ENCODE measurements around the gene TAP1. TPM values are rescaled to one million over a fixed set of nuclear protein-coding genes. Genes with fewer than 3 reads are reported as not detected.

Gene TAP1
- total RNA-seq, 1 experiment from 2014 or later: 74.7 TPM

DNA sequence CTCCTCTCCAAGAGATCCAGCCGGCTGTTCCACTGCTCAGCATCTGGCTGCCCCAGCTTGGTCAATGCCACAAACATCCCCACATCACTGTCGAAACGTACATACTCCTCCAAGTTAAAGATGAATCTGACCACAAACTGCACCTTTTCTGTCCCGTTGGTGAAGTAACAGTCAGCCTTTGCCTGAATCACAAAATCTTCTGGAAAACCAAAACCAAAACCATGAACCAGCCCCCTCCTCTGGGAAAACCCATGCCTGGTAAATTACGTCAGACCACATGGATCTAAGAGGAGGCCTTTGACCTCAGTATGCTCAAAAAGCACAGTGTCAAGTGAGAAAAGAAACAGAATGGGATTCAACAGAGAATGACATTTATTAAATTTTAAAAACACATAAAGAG lies 38.4 kb downstream of the TAP1 start:
- no peaks in the 10 kb centered on the region for H3K4me1 ChIP-seq (ENCODE audit: control insufficient read depth, insufficient read depth, low read length)
- intact Hi-C loops (cut with micrococcal nuclease; ENCODE audit: unreplicated experiment): no loop called here
- no peak overlapping the region for H3K27ac ChIP-seq (ENCODE audit: low read length)
- BruUV-seq (replicated peaks): no TSS peak
- ATAC-seq: no peak
- H3K27me3 ChIP-seq (ENCODE audit: control insufficient read depth, insufficient read depth, low read length): peaks cover 2% of the 10 kb centered on the region; the same call in 1 of the 2 replicates
- DNase-seq (ENCODE audit: low read depth, low spot score): no peak
- H3K4me3 ChIP-seq (ENCODE audit: low read depth in 2 of 2, low read length in 2 of 2): no peak overlapping the region
- TF ChIP-seq SIN3A (IDR thresholded peaks at IDR 0.05; ENCODE audit: borderline replicate concordance, insufficient read depth, low read depth, low read length) (no peak), POLR2AphosphoS5 (IDR thresholded peaks at IDR 0.05; ENCODE audit: low read depth, low read length) (no peak), TCF7L2 (IDR thresholded peaks at IDR 0.05; ENCODE audit: low read depth, low read length) (no peak), CTCF (IDR thresholded peaks at IDR 0.05) (no peak)
- TF ChIP-seq, protein P1, sequence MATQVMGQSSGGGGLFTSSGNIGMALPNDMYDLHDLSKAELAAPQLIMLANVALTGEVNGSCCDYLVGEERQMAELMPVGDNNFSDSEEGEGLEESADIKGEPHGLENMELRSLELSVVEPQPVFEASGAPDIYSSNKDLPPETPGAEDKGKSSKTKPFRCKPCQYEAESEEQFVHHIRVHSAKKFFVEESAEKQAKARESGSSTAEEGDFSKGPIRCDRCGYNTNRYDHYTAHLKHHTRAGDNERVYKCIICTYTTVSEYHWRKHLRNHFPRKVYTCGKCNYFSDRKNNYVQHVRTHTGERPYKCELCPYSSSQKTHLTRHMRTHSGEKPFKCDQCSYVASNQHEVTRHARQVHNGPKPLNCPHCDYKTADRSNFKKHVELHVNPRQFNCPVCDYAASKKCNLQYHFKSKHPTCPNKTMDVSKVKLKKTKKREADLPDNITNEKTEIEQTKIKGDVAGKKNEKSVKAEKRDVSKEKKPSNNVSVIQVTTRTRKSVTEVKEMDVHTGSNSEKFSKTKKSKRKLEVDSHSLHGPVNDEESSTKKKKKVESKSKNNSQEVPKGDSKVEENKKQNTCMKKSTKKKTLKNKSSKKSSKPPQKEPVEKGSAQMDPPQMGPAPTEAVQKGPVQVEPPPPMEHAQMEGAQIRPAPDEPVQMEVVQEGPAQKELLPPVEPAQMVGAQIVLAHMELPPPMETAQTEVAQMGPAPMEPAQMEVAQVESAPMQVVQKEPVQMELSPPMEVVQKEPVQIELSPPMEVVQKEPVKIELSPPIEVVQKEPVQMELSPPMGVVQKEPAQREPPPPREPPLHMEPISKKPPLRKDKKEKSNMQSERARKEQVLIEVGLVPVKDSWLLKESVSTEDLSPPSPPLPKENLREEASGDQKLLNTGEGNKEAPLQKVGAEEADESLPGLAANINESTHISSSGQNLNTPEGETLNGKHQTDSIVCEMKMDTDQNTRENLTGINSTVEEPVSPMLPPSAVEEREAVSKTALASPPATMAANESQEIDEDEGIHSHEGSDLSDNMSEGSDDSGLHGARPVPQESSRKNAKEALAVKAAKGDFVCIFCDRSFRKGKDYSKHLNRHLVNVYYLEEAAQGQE (IDR thresholded peaks at IDR 0.05; ENCODE audit: insufficient read depth in 1 of 2, low read depth in 2 of 2, low read length in 1 of 2): no peak
- H3K9me3 ChIP-seq (ENCODE audit: control insufficient read depth, insufficient read depth, low read depth, low read length): no peaks in the 10 kb centered on the region
- in situ Hi-C loops (cut with HindIII; ENCODE audit: low pct_unique_long_range_greater_than_20kb, low sequenced_read_pairs): no loop called here
- ChIA-PET CTCF (no interaction called here), POLR2A (no interaction called here)
- no peaks in the 10 kb centered on the region for H3K36me3 ChIP-seq (ENCODE audit: control insufficient read depth, insufficient read depth, low read length)

GRCh38 chr6:32814145-32814544 lies 39.4 kb downstream of the TAP1 start:
- DNase-seq (ENCODE audit: low read depth, low spot score) (no peak), ATAC-seq (no peak)
- in situ Hi-C loops (cut with HindIII; ENCODE audit: low pct_unique_long_range_greater_than_20kb, low sequenced_read_pairs) (no loop called here), intact Hi-C loops (cut with micrococcal nuclease; ENCODE audit: unreplicated experiment) (no loop called here)
- no peak overlapping the region for H3K4me3 ChIP-seq (ENCODE audit: low read depth in 2 of 2, low read length in 2 of 2)
- no peak overlapping the region for H3K27ac ChIP-seq (ENCODE audit: low read length)
- POLR2A ChIA-PET: no interaction called here
- CTCF ChIA-PET: no interaction called here
- no peaks in the 10 kb centered on the region for H3K36me3 ChIP-seq (ENCODE audit: control insufficient read depth, insufficient read depth, low read length)
- H3K27me3 ChIP-seq (ENCODE audit: control insufficient read depth, insufficient read depth, low read length): peaks cover 2% of the 10 kb centered on the region; the same call in 1 of the 2 replicates
- BruUV-seq (replicated peaks): no TSS peak
- no peaks in the 10 kb centered on the region for H3K9me3 ChIP-seq (ENCODE audit: control insufficient read depth, insufficient read depth, low read depth, low read length)
- no peak for TF ChIP-seq POLR2AphosphoS5 (IDR thresholded peaks at IDR 0.05; ENCODE audit: low read depth, low read length)
- no peaks in the 10 kb centered on the region for H3K4me1 ChIP-seq (ENCODE audit: control insufficient read depth, insufficient read depth, low read length)

GRCh38 chr6:32809171-32809570 lies 44.3 kb downstream of the TAP1 start:
- no TSS peak for BruUV-seq (replicated peaks)
- intact Hi-C loops (cut with micrococcal nuclease; ENCODE audit: unreplicated experiment): no loop called here
- TF ChIP-seq POLR2AphosphoS5 (IDR thresholded peaks at IDR 0.05; ENCODE audit: low read depth, low read length): no peak
- TF ChIP-seq TCF7L2 (IDR thresholded peaks at IDR 0.05; ENCODE audit: low read depth, low read length): no peak
- TF ChIP-seq SIN3A (IDR thresholded peaks at IDR 0.05; ENCODE audit: borderline replicate concordance, insufficient read depth, low read depth, low read length): no peak
- TF ChIP-seq, protein P1 (IDR thresholded peaks at IDR 0.05; ENCODE audit: insufficient read depth in 1 of 2, low read depth in 2 of 2, low read length in 1 of 2): no peak
- TF ChIP-seq CTCF (IDR thresholded peaks at IDR 0.05): no peak
- H3K36me3 ChIP-seq (ENCODE audit: control insufficient read depth, insufficient read depth, low read length): no peaks in the 10 kb centered on the region
- H3K27ac ChIP-seq (ENCODE audit: low read length): no peak overlapping the region
- no peak overlapping the region for H3K4me3 ChIP-seq (ENCODE audit: low read depth in 2 of 2, low read length in 2 of 2)
- ATAC-seq: no peak
- ChIA-PET POLR2A (no interaction called here), CTCF (no interaction called here)
- H3K9me3 ChIP-seq (ENCODE audit: control insufficient read depth, insufficient read depth, low read depth, low read length): no peaks in the 10 kb centered on the region
- DNase-seq (ENCODE audit: low read depth, low spot score): no peak
- H3K27me3 ChIP-seq (ENCODE audit: control insufficient read depth, insufficient read depth, low read length): peaks cover 7% of the 10 kb centered on the region; the same call in 1 of the 2 replicates
- in situ Hi-C loops (cut with HindIII; ENCODE audit: low pct_unique_long_range_greater_than_20kb, low sequenced_read_pairs): no loop called here
- no peaks in the 10 kb centered on the region for H3K4me1 ChIP-seq (ENCODE audit: control insufficient read depth, insufficient read depth, low read length)

Measured in Panc1 (cell line).